NCI-H526 (cell line): ENCODE data around the gene MAPKAP1.
"Not testable (repeated sequence)": the region's sequence is repeated elsewhere in the genome, so short reads cannot be mapped to it uniquely, and the experiment has no call there.

Experiments used
- DNase-seq, 2 experiments: peaks; one replicate each; lab custom pipeline; 2025; lab: John Stamatoyannopoulos, UW

Gene MAPKAP1

GRCh38 chr9:125603478-125604021 is 103.5 kb downstream of the MAPKAP1 start:
- DNase-seq = no peak

DNA sequence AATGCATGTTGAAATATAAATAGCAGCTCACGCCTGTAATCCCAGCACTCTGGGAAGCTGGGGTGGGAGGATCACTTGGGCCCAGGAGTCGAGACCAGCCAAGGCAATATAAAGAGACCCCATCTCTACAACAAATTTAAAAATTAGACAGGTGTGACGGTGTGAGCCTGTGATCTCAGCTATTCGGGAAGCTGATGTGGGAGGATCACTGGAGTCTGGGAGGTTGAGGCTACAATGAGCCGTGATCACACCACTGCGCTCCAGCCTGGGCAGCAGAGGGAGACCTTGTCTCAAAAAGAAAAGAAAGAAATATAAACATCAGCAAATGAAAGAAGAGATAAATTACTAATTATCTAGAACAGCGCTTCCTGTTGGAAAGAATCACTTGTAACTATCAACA is 105.0 kb downstream of the MAPKAP1 start:
- DNase-seq = no peak

DNA sequence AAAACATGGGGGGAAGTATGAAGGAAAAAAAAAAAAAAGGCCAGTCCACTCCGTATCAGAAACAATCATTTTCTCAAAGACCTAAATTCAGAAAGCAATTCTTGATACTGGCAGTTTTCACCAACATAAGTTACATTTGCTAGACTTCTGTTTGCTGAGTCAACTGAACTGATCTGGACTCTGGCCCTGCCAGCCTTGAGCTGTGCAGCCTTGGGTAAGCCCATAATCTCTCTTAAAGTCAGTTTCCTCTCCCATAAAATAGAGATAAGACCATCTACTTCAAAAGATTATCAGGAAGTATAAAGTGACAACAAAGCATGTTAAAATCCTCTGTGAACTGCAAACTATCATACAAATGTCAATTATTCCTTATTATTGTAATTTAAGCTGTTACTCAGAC is 106.8 kb downstream of the MAPKAP1 start:
- DNase-seq = no peak

GRCh38 chr9:125594223-125594610 is 112.8 kb downstream of the MAPKAP1 start:
- DNase-seq = no peak

DNA sequence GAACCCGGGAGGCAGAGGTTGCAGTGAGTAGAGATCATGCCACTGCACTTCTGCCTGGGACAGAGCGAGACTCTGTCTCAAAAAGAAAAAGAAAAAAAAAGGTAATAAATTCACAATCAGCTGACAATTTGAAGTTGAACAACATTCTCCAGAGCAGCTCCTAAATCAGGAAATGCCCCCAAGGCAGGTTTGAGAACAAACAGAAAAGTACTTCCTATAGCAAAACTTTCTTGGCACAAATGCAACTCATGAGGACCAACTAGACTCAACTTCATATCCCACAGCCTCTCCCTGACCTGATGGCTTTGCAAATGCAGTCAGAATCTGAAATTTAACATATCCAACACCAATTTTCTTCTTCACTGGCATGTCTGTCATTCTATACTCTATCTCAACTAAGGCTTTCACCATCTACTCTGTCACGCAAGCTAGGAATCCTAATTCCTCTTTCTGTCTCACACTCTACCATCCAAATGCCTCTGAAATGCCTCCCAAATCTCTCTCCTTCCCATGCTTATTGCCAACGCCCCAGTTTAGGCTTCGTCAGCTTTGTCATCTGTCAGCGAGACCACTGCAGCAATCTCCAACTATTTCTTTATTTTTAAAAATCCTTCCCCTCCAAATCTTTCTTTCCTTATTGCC is 113.3 kb downstream of the MAPKAP1 start:
- no peak for DNase-seq

DNA sequence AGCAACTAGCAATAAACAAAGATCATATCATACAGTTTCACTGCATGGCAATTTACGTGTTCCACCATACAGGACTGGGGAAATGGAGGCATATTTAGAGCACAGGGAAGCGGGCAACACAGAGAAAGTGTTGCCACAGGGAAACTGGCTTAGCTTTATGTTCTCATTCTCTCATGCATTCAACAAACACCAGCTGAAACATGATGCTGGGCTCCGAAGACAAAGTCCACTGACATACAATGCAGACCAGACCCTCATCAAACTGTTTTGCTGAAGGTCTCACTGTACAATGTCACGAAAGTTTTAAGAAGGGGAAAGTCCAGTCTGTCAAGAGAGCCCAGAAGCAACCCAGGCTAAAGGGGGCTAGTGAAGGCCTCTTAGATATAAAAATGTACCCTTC is 115.1 kb downstream of the MAPKAP1 start:
- no peak for DNase-seq

DNA sequence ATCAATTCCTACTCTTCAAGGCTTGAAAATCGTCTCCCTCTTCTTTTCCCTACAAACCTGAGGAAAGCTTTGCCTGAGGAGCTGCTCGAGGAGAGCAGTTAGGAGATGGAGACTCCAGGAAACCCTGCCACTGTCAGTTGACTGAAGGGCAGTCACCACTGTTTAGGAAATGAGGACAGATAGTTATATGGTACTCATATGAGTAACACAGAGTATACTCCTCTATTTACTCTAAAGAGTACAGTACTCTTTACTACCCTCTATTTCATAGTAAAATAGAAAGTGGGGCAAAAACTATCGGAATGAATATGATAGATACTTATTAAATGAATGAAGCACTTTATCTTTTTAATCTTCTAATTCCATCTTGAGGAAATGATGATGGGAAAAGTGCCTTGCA is 115.8 kb downstream of the MAPKAP1 start:
- DNase-seq = no peak

GRCh38 chr9:125589287-125589686 is 117.7 kb downstream of the MAPKAP1 start:
- DNase-seq = no peak

DNA sequence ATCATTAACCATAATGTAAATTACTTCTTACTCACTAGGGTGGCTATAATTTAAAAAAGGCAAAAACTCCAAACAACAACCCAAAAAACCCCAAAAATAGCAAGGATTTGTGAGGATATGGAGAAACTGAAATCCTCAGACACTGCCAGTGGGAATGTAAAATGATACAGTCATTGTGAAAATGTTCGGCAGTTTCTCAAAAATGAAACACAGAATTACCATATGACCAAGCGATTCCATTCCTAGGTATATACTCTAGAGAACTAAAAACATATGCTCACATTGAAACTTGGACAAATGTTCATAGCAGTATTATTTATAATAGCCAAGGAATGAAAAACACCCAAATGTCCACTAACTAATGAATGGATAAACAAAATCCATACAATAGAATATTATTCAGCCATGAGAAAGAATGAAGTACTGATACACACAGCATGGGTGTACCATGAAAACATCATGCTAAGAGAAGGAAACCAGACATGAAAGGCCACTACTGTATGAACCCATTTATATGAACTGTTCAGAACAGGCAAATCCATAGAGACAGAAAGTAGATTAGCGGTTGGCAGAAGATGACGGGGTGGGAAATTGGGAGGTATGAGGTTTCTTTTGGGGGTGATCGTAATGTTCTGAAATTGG is 119.1 kb downstream of the MAPKAP1 start:
- DNase-seq = no peak

DNA sequence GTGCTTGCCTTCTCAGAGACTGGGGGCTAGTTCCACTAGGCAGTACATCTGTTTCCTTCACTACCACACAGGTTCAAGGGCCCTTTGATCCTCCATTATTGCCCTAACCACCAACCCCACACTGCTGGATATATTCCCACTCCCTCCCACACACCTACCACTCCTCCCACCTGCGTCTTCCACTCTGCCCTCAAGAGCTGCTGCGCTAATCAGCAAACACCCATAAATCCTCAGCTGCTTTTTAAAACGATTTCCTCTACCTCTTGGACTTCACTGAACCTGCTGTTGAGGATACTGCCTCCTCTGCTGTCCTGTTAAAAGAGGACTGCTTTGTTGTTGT is 120.9 kb downstream of the MAPKAP1 start:
- no peak for DNase-seq

- no peak for DNase-seq
Observed at GRCh38 chr9:125585503-125586171, 121.4 kb downstream of the MAPKAP1 start.

GRCh38 chr9:125580701-125581286 is 126.2 kb downstream of the MAPKAP1 start:
- DNase-seq = no peak

DNA sequence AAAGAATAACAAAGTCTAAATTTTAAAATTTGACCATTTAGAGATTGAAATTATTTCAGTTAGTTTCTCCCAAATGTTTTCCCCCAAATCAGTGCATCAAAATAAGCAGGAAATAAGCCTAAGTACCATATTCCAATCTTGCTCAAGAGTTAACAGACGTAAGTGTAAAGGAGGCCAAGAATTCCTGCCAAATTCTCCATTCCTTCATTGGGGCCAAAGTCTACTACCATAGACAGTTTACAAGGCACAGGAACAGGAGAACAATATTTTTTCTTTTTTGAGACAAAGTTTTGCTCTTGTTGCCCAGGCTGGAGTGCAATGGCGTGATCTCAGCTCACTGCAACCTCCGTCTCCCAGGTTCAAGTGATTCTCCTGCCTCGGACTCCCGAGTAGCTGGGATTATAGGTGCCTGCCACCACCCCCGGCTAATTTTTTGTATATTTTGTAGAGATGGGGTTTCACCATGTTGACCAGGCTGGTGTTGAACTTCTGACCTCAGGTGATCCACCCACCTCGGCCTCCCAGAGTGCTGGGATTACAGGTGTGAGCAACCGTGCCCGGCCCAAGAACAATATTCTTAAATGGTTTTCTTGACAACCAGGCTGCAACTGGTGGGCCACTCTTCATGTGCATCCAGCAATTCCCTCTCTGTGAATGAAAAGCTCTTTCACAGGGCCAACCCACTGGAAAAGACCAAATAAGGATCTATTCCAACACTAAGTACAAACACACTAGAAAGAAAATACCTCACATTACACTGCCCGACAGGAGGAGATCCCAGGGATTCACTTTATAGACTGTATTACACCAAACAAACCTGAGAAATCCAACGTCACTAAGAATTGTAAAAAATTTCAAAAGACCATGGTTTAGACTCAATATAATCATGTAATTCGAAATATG is 127.7 kb downstream of the MAPKAP1 start:
- DNase-seq = no peak

- no peak for DNase-seq
Observed at GRCh38 chr9:125574126-125574877, 132.7 kb downstream of the MAPKAP1 start.

DNA sequence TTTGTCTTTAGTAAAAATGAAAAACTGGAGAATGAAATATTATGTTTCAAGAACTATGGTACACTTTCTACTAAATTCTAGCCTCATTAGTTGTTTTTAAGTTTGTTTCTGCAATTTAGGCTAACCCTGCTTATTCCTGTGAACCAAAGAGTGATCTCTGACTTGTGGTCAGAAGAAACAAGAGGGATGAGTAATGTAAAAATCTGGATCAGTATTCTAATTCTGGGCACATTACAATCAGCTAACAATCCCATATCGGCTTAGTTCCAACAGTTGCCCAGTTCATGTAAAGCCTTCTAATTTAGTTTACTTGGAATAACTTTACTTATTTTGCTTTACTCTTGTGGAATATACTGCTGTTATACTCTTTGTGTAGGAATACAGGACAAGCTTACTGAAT is 134.5 kb downstream of the MAPKAP1 start:
- not testable (repeated sequence) for DNase-seq

- DNase-seq = not testable (repeated sequence)
Observed at GRCh38 chr9:125571824-125572223, 135.2 kb downstream of the MAPKAP1 start.

GRCh38 chr9:125570246-125570645 is 136.8 kb downstream of the MAPKAP1 start:
- DNase-seq = no peak

DNA sequence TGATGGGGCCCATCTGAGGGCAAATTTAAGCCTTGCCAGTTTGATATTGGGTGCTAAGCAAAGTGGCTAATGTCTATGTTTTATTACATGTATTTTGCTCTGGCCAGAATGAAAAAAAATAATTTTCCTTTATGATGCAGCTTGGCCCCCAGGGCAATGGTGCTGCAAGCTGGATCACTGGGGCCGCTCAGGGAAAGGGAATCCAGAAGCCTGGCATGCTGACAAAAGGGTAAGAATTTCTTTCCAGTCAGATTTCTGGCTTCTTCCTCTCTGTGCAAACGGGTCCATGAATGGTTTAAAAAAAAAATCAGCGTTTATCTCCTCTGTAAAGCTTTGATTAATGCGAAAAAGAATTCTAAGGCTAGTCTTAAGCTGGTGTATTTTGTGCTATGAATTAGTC is 138.4 kb downstream of the MAPKAP1 start:
- no peak for DNase-seq

DNA sequence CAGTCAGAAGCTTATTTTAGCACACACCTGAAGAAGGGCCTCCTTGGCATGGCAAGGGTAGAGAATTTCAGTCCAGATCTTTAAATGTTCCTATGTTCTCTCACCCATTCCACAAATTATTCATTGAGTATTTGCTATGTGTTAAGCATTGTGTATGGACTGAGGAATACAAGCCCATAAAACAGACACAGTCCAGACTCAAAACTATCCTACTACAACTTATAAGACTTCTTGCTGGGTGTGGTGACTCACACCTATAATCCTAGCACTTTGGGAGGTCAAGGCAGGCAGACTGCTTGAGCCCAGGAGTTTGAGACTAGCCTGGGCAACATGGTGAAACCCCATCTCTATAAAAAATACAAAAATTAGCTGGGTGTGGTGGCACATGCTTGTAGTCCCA is 141.0 kb downstream of the MAPKAP1 start:
- not testable (repeated sequence) for DNase-seq

GRCh38 chr9:125565126-125565525 is 141.9 kb downstream of the MAPKAP1 start:
- DNase-seq = no peak

DNA sequence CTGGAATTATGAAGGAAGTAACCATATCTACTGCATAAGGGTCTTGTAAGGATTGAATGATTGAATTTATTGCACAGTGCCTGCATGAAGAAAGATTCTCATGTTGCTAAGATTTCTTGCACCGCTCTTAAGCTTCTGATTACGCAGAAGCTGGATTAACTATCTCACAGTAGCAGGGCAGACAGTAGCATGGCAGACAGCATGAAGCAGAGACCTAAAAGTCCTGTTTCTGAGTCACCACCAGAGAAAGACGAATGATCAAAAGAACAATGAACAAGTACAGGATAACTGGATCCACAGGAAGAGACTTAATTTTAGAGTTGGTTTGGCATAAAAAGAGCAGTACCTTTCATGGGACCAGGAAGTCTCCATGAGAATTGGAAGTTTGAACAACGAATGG is 142.4 kb downstream of the MAPKAP1 start:
- no peak for DNase-seq
